Neural progenitor cell (in vitro differentiated cells): ENCODE data around the gene ZNF212. TPM values are rescaled to one million over a fixed set of nuclear protein-coding genes. Genes with fewer than 3 reads are reported as not detected.

ENCODE experiments used
- DNase-seq: peaks from one replicate; pipeline ENCODE4 v3.0.0-alpha.2; 2016; ENCODE audit warnings: low spot score
- H2AFZ ChIP-seq: fragments of 200-600 bp; sonication (generic); replicated peaks from 2 replicates; pipeline ENCODE4 v1.6.1; 2016; ENCODE audit warnings: antibody characterized with exemption
- H3F3A ChIP-seq: fragments of 200-600 bp; sonication (generic); 2 replicates; pipeline ENCODE4 v1.6.1; 2016; ENCODE audit warnings: antibody characterized with exemption, low read depth
- H3K27ac ChIP-seq: fragments of 200-600 bp; sonication (generic); 2 replicates; pipeline ENCODE4 v1.5.1; 2016; ENCODE audit warnings: mild to moderate bottlenecking
- H3K27me3 ChIP-seq: fragments of 200-600 bp; sonication (generic); 2 replicates; pipeline ENCODE4 v1.6.1; 2016; ENCODE audit warnings: mild to moderate bottlenecking, moderate library complexity
- H3K36me3 ChIP-seq: fragments of 200-600 bp; sonication (generic); 2 replicates; pipeline ENCODE4 v1.5.1; 2016
- H3K4me1 ChIP-seq: fragments of 200-600 bp; sonication (generic); 2 replicates; pipeline ENCODE4 v1.6.1; 2016; ENCODE audit warnings: mixed run types
- H3K4me2 ChIP-seq: fragments of 200-600 bp; sonication (generic); 2 replicates; pipeline ENCODE4 v1.6.1; 2016
- H3K4me3 ChIP-seq: fragments of 200-600 bp; sonication (generic); 2 replicates; pipeline ENCODE4 v1.5.1; 2016
- H3K79me2 ChIP-seq: fragments of 200-600 bp; sonication (generic); 2 replicates; pipeline ENCODE4 v1.6.1; 2016; ENCODE audit warnings: low read depth
- H3K9ac ChIP-seq: fragments of 200-600 bp; sonication (generic); 2 replicates; pipeline ENCODE4 v1.6.1; 2016
- H3K9me3 ChIP-seq: fragments of 200-600 bp; sonication (generic); 2 replicates; pipeline ENCODE4 v1.5.1; 2016; ENCODE audit warnings: low read depth
- H4K20me1 ChIP-seq: fragments of 200-600 bp; sonication (generic); 2 replicates; pipeline ENCODE4 v1.6.1; 2016; ENCODE audit warnings: low read depth
- H3K27ac Mint-ChIP-seq: 3 replicates; pipeline ENCODE4 v1.8.0; 2021; ENCODE audit warnings: mixed read lengths
- H3K27me3 Mint-ChIP-seq: 2 replicates; pipeline ENCODE4 v1.8.0; 2022; ENCODE audit warnings: low read depth, mild to moderate bottlenecking, inconsistent platforms, moderate library complexity, mixed read lengths; ENCODE audit not compliant: insufficient read depth
- H3K36me3 Mint-ChIP-seq: 3 replicates; pipeline ENCODE4 v1.8.0; 2021; ENCODE audit warnings: mixed read lengths
- H3K4me1 Mint-ChIP-seq: 3 replicates; pipeline ENCODE4 v1.8.0; 2021; ENCODE audit warnings: mixed read lengths
- H3K4me3 Mint-ChIP-seq: 3 replicates; pipeline ENCODE4 v1.8.0; 2021; ENCODE audit warnings: mild to moderate bottlenecking, moderate library complexity, mixed read lengths
- H3K9me3 Mint-ChIP-seq: 3 replicates; pipeline ENCODE4 v1.8.0; 2020; ENCODE audit warnings: mixed read lengths
- EZH2 ChIP-seq: fragments of 200-600 bp; sonication (generic); IDR thresholded peaks from 2 replicates; pipeline ENCODE4 v1.6.1; 2017; ENCODE audit warnings: antibody characterized with exemption, mild to moderate bottlenecking, moderate library complexity
- EZH2phosphoT487 ChIP-seq: fragments of 200-600 bp; sonication (generic); IDR thresholded peaks from 2 replicates; pipeline ENCODE4 v1.6.1; 2017; ENCODE audit warnings: antibody characterized with exemption
- total RNA-seq: library from RNA; depleted of rRNA; stranded (reverse); fragments of >200 nt; gene quantifications from 2 replicates; pipeline ENCODE4 v1.2.3, GENCODE V29; 2015; ENCODE audit warnings: low replicate concordance
- TF ChIP-seq, protein P1 (sequence below): fragments of 200-600 bp; sonication (generic); IDR thresholded peaks from 2 replicates; pipeline ENCODE4 v1.5.1; 2017; ENCODE audit warnings: antibody characterized with exemption, mild to moderate bottlenecking

ZNF212 gene
- total RNA-seq, 1 donor from 2014 or later, result 11.2 TPM

- no peak overlapping the region for H2AFZ ChIP-seq
- no peak overlapping the region for H3K9ac ChIP-seq
- no peak overlapping the region for H3K27ac Mint-ChIP-seq
- H3K27me3 Mint-ChIP-seq, result peaks cover 6% of the 10 kb centered on the region
- no peak overlapping the region for H3K4me3 Mint-ChIP-seq
- DNase-seq, result no peak
- peaks cover 20% of the 10 kb centered on the region for H3K36me3 Mint-ChIP-seq
- no peaks in the 10 kb centered on the region for H3K79me2 ChIP-seq
- H3K4me1 ChIP-seq, result peaks cover 3% of the 10 kb centered on the region
- H3K27ac ChIP-seq, result no peak overlapping the region
- TF ChIP-seq, protein P1, sequence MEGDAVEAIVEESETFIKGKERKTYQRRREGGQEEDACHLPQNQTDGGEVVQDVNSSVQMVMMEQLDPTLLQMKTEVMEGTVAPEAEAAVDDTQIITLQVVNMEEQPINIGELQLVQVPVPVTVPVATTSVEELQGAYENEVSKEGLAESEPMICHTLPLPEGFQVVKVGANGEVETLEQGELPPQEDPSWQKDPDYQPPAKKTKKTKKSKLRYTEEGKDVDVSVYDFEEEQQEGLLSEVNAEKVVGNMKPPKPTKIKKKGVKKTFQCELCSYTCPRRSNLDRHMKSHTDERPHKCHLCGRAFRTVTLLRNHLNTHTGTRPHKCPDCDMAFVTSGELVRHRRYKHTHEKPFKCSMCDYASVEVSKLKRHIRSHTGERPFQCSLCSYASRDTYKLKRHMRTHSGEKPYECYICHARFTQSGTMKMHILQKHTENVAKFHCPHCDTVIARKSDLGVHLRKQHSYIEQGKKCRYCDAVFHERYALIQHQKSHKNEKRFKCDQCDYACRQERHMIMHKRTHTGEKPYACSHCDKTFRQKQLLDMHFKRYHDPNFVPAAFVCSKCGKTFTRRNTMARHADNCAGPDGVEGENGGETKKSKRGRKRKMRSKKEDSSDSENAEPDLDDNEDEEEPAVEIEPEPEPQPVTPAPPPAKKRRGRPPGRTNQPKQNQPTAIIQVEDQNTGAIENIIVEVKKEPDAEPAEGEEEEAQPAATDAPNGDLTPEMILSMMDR, result no peak
- no peak for TF ChIP-seq EZH2phosphoT487
- TF ChIP-seq EZH2, result no peak
- no peaks in the 10 kb centered on the region for H3K36me3 ChIP-seq
- H3K9me3 Mint-ChIP-seq, result no peaks in the 10 kb centered on the region
- H3K27me3 ChIP-seq, result no peaks in the 10 kb centered on the region
- H3K4me3 ChIP-seq, result no peak overlapping the region
- H3F3A ChIP-seq, result no peaks in the 10 kb centered on the region
- H4K20me1 ChIP-seq, result no peaks in the 10 kb centered on the region
- no peak overlapping the region for H3K4me2 ChIP-seq
- H3K9me3 ChIP-seq, result no peaks in the 10 kb centered on the region
- no peaks in the 10 kb centered on the region for H3K4me1 Mint-ChIP-seq
Measured at GRCh38 chr7:149220534-149220933, 18.9 kb upstream of the ZNF212 start.

DNA sequence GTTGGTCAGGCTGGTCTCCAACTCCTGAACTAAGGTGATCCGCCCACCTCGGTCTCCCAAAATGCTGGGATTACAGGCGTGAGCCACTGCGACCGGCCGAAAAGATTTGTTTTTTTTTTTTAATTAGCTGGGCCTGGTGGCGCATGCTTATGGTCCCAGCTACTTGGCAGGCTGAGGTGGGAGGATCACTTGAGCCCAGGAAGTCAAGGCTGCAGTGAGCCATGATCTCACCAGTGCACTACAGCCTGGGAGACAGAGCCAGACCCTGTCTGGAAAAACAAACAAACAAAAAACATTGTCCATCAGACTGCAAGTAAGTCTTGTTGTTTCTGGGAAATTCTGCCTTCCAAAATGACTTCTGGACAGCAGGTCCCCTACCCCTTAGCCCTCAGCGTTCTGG, 16.3 kb upstream of the ZNF212 start:
- H3K27ac Mint-ChIP-seq, result no peak overlapping the region
- H3K9ac ChIP-seq, result no peak overlapping the region
- no peak overlapping the region for H3K4me3 Mint-ChIP-seq
- H3K9me3 ChIP-seq, result no peaks in the 10 kb centered on the region
- TF ChIP-seq, protein P1, result no peak
- TF ChIP-seq EZH2, result no peak
- no peak for TF ChIP-seq EZH2phosphoT487
- H3K4me2 ChIP-seq, result no peak overlapping the region
- no peaks in the 10 kb centered on the region for H3K4me1 Mint-ChIP-seq
- H3K9me3 Mint-ChIP-seq, result no peaks in the 10 kb centered on the region
- no peaks in the 10 kb centered on the region for H3F3A ChIP-seq
- no peak overlapping the region for H3K27ac ChIP-seq
- no peaks in the 10 kb centered on the region for H3K36me3 ChIP-seq
- no peaks in the 10 kb centered on the region for H4K20me1 ChIP-seq
- no peaks in the 10 kb centered on the region for H3K27me3 ChIP-seq
- peaks cover 15% of the 10 kb centered on the region for H3K36me3 Mint-ChIP-seq
- no peak overlapping the region for H3K4me3 ChIP-seq
- no peak for DNase-seq
- peaks cover 3% of the 10 kb centered on the region for H3K4me1 ChIP-seq
- H3K79me2 ChIP-seq, result no peaks in the 10 kb centered on the region
- H3K27me3 Mint-ChIP-seq, result peaks cover 7% of the 10 kb centered on the region
- H2AFZ ChIP-seq, result no peak overlapping the region

GRCh38 chr7:149223761-149224160, 15.7 kb upstream of the ZNF212 start:
- peaks cover under 1% of the 10 kb centered on the region for H3K4me1 Mint-ChIP-seq
- no peak overlapping the region for H3K4me3 ChIP-seq
- no peaks in the 10 kb centered on the region for H3K9me3 ChIP-seq
- H3K27ac ChIP-seq, result no peak overlapping the region
- no peaks in the 10 kb centered on the region for H3K9me3 Mint-ChIP-seq
- H3F3A ChIP-seq, result no peaks in the 10 kb centered on the region
- H3K36me3 ChIP-seq, result no peaks in the 10 kb centered on the region
- H3K4me2 ChIP-seq, result no peak overlapping the region
- DNase-seq, result no peak
- no peak overlapping the region for H3K9ac ChIP-seq
- no peaks in the 10 kb centered on the region for H4K20me1 ChIP-seq
- no peaks in the 10 kb centered on the region for H3K79me2 ChIP-seq
- peaks cover 10% of the 10 kb centered on the region for H3K27me3 Mint-ChIP-seq
- H3K36me3 Mint-ChIP-seq, result peaks cover 11% of the 10 kb centered on the region
- no peaks in the 10 kb centered on the region for H3K27me3 ChIP-seq
- TF ChIP-seq, protein P1, result no peak
- TF ChIP-seq EZH2 (no peak), EZH2phosphoT487 (no peak)
- no peak overlapping the region for H3K27ac Mint-ChIP-seq
- H2AFZ ChIP-seq, result no peak overlapping the region
- H3K4me1 ChIP-seq, result no peaks in the 10 kb centered on the region
- H3K4me3 Mint-ChIP-seq, result no peak overlapping the region
